OCI-M1 (cell line): ENCODE measurements around the gene RAB6A.
"Not testable (repeated sequence)": the region's sequence is repeated elsewhere in the genome, so short reads cannot be mapped to it uniquely, and the experiment has no call there.

ENCODE experiments used
- DNase-seq: peaks from one replicate; lab custom pipeline; 2025; lab: John Stamatoyannopoulos, UW

Gene RAB6A

GRCh38 chr11:73726825-73727224, 34.0 kb downstream of the RAB6A start:
- no peak for DNase-seq

GRCh38 chr11:73717136-73717535, 43.7 kb downstream of the RAB6A start:
- DNase-seq, result no peak

- DNase-seq, result peak; percentile 85
Measured at GRCh38 chr11:73716153-73717056, 44.5 kb downstream of the RAB6A start.

GRCh38 chr11:73715541-73715940, 45.3 kb downstream of the RAB6A start:
- no peak for DNase-seq

- DNase-seq, result no peak
Measured at GRCh38 chr11:73710964-73711363, 49.9 kb downstream of the RAB6A start.

- DNase-seq, result no peak
Measured at GRCh38 chr11:73705053-73705452, 55.8 kb downstream of the RAB6A start.

- no peak for DNase-seq
Measured at GRCh38 chr11:73693899-73694525, 66.9 kb downstream of the RAB6A start.

DNA sequence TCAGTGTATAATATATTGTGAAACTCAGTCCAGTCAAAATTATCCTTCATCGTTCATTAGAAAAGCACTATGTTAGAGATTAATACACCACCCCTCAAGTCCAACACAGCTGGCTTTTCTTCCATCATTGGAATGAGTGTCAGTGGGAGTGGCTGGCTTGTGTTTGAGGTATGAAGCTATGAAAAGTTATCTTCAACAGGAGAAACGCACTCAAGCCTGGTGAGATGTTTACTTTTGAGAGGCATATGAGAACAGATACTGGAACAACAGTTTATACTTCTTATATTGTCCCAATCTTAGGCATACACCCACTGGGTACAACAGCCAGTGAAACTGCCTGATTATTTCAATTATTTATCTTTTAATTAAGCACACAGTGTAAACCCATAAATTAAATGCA, 80.2 kb downstream of the RAB6A start:
- DNase-seq, result no peak

GRCh38 chr11:73676552-73676951, 84.3 kb downstream of the RAB6A start:
- DNase-seq, result not testable (repeated sequence)

- no peak for DNase-seq
Measured at GRCh38 chr11:73671701-73672100, 89.2 kb downstream of the RAB6A start.

DNA sequence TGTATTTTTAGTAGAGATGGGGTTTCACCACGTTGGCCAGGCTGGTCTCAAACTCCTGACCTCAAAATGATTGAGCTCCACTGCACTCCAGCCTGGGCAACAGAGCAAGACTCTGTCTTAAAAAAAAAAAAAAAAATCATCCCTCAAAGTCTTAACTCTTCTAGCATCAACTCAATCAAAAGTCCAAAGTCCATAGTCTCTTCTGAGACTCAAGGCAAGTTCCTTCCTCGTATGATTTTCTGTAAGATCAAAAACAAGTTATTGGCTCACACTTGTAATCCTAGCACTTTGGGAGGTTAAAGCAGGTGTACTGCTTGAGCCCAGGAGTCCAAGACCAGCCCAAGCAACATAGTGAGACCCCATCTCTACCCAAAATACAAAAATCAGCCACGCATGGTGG, 90.1 kb downstream of the RAB6A start:
- DNase-seq, result no peak

GRCh38 chr11:73667891-73668290, 93.0 kb downstream of the RAB6A start:
- peak; percentile 85 for DNase-seq

- no peak for DNase-seq
Measured at GRCh38 chr11:73664877-73665276, 96.0 kb downstream of the RAB6A start.

GRCh38 chr11:73663604-73664495, 97.0 kb downstream of the RAB6A start:
- no peak for DNase-seq

DNA sequence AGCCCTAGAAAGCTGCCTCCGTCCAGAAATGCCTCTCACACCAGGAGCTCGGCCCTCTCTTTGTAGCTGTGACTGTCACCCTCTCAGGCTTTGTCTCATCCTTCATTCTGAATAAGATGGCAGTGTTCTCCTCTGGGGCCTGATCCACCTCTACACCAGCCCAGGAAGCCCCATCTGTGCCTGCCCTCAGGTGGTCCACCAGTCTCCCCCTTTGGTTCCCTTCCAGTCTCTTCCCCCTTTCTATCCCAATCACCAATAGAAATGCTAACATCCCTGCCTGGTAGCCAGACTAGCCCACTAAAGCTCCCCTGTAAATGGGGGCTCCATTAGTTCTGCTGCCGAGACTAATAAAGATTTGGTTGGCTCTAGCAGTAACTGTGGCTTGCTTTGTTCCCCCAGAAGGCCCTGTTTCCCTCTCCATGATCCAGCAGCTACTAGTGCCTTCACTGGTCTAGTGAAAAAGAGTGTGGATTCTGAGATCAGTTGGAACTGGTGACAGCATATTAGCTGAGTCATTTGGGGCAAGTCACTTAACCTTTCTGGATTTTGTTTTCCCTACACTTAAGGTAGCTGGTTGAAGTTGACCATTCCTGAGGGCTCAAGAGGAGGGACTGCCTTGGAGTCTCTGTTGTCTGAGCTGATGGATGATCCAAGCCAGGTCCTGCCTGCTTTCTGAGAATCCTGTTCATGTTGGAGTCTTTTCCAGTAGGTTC, 98.3 kb downstream of the RAB6A start:
- DNase-seq, result no peak

- DNase-seq, result peak; percentile 99
Measured at GRCh38 chr11:73661035-73661628, 99.7 kb downstream of the RAB6A start.

DNA sequence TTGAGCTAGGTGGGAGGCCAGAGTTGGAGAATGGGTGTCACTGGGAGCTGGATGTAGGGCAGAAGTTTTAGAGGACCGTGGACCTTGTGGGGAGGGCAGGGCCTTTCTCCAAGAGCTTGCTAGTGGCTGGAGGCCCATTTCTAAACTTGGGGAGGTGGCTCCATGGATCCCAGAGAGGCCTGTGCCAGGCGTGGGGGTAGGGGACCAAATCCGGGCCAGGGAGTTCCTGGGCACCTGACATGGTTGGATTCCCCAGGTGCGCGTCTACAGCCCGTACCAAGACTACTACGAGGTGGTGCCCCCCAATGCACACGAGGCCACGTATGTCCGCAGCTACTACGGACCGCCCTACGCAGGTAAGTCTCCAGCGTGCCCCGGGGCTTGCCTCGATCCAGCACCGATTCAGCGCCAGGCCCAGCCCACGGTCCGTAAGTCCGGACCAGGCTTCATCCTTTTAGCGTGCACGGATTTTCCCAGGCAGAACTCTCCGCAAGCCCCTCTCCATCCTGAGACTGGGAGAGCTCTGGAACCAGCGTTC, 100.3 kb downstream of the RAB6A start:
- no peak for DNase-seq

DNA sequence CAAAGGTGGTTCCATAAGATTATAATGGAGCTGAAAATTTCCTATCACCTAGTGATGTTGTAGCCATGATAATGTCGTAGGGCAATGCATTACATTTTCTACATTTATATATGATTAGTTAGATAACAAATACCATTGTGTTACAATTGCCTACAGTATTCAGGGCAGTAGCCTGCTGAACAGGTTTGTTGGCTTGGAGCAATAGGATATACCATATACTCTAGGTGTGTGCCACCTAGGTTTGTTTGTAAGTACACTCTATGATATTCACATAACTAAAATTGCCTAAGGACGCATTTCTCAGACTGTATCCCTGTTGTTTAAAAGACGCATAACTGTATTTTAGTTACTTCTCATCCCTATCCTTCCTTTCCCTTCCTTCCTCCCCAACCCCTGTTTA, 100.9 kb downstream of the RAB6A start:
- no peak for DNase-seq

DNA sequence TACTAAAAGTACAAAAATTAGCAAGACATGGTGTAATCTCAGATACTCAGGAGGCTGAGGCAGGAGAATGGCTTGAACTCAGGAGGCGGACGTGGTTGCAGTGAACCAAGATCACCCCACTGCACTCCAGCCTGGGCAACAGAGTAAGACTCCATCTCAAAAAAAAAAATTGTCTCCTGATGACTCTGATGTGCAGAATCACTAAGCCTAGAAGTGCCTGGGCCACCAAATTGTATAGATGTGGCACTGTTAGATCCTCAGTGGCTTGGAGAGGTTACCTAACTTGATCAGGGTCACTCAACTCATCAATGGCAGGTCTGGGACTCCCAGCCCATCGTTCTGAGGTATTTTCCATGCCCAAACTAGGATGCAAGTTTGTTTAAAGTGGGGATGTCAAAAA, 103.9 kb downstream of the RAB6A start:
- no peak for DNase-seq

- no peak for DNase-seq
Measured at GRCh38 chr11:73655686-73656085, 105.2 kb downstream of the RAB6A start.

GRCh38 chr11:73654482-73655021, 106.3 kb downstream of the RAB6A start:
- DNase-seq, result no peak
